Loucy (cell line): ENCODE measurements around the gene TENT4B.

ENCODE experiments used
- H2AFZ ChIP-seq: fragments of 200-600 bp; sonication (generic); 2 replicates; pipeline ENCODE4 v1.6.0; 2016; ENCODE audit warnings: antibody characterized with exemption, mild to moderate bottlenecking, low read length, moderate library complexity
- H3F3A ChIP-seq: fragments of 200-600 bp; 2 replicates; pipeline ENCODE4 v1.6.0; 2016; ENCODE audit warnings: antibody characterized with exemption, low read depth, mild to moderate bottlenecking
- H3K27me3 ChIP-seq: fragments of 200-600 bp; sonication (generic); 2 replicates; pipeline ENCODE4 v1.6.1; 2014; ENCODE audit warnings: low read length, mild to moderate bottlenecking; ENCODE audit not compliant: insufficient read depth, poor library complexity, severe bottlenecking
- H3K36me3 ChIP-seq: fragments of 200-600 bp; sonication (generic); 2 replicates; pipeline ENCODE4 v1.6.1; 2016; ENCODE audit warnings: low read length; ENCODE audit not compliant: insufficient read depth
- H3K4me1 ChIP-seq: fragments of 200-600 bp; sonication (generic); 2 replicates; pipeline ENCODE4 v1.5.1; 2014; ENCODE audit warnings: low read length, mild to moderate bottlenecking; ENCODE audit not compliant: insufficient read depth, poor library complexity, severe bottlenecking
- H3K4me2 ChIP-seq: fragments of 200-600 bp; sonication (generic); 2 replicates; pipeline ENCODE4 v1.6.0; 2014; ENCODE audit warnings: antibody characterized with exemption, low read length, low read depth, mild to moderate bottlenecking; ENCODE audit not compliant: poor library complexity, severe bottlenecking
- H3K4me3 ChIP-seq: fragments of 200-600 bp; sonication (generic); 2 replicates; pipeline ENCODE4 v1.5.1; 2014; ENCODE audit warnings: low read length, mild to moderate bottlenecking, mixed read lengths; ENCODE audit not compliant: poor library complexity, severe bottlenecking
- H3K79me2 ChIP-seq: fragments of 200-600 bp; sonication (generic); 2 replicates; pipeline ENCODE4 v1.6.1; 2014; ENCODE audit warnings: low read length; ENCODE audit not compliant: insufficient read depth
- H3K9ac ChIP-seq: fragments of 200-600 bp; sonication (generic); 2 replicates; pipeline ENCODE4 v1.6.0; 2014; ENCODE audit warnings: mild to moderate bottlenecking, low read depth, low read length, moderate library complexity; ENCODE audit not compliant: poor library complexity, severe bottlenecking
- H3K9me2 ChIP-seq: fragments of 200-600 bp; sonication (generic); replicated peaks from 2 replicates; pipeline ENCODE4 v1.6.1; 2016; ENCODE audit warnings: low read depth, low read length, mixed read lengths
- H3K9me3 ChIP-seq: fragments of 200-600 bp; sonication (generic); 2 replicates; pipeline ENCODE4 v1.6.1; 2014; ENCODE audit warnings: mild to moderate bottlenecking, antibody characterized with exemption, low read length, low read depth; ENCODE audit not compliant: insufficient read depth
- H4K20me1 ChIP-seq: fragments of 200-600 bp; sonication (generic); 2 replicates; pipeline ENCODE4 v1.6.0; 2014; ENCODE audit warnings: antibody characterized with exemption, low read length, mild to moderate bottlenecking; ENCODE audit not compliant: insufficient read depth, poor library complexity, severe bottlenecking
- CTCF ChIP-seq: fragments of 200-600 bp; sonication (generic); conservative IDR thresholded peaks from 2 replicates; pipeline ENCODE4 v1.5.1; 2014; ENCODE audit warnings: mild to moderate bottlenecking, antibody characterized with exemption, low read length
- EZH2phosphoT487 ChIP-seq: fragments of 200-600 bp; IDR thresholded peaks from 2 replicates; pipeline ENCODE4 v1.6.1; 2018; ENCODE audit warnings: antibody characterized with exemption, mild to moderate bottlenecking, moderate library complexity, borderline replicate concordance

Gene TENT4B

GRCh38 chr16:50273382-50273690 lies 120.2 kb downstream of the TENT4B start:
- H3K4me3 ChIP-seq, result peak overlapping the region; percentile 76
- H3K36me3 ChIP-seq, result no peaks in the 10 kb centered on the region
- H3K9me2 ChIP-seq, result no peaks in the 10 kb centered on the region
- TF ChIP-seq CTCF, result no peak
- no peak for TF ChIP-seq EZH2phosphoT487
- peaks cover 71% of the 10 kb centered on the region for H3K4me1 ChIP-seq
- no peaks in the 10 kb centered on the region; the same call in 1 of the 2 replicates for H3F3A ChIP-seq
- H3K4me2 ChIP-seq, result peak overlapping the region; percentile 99
- peaks cover 4% of the 10 kb centered on the region for H4K20me1 ChIP-seq
- no peak overlapping the region for H2AFZ ChIP-seq
- H3K9ac ChIP-seq, result peak overlapping the region; percentile 86
- H3K79me2 ChIP-seq, result peaks cover 97% of the 10 kb centered on the region
- no peaks in the 10 kb centered on the region for H3K27me3 ChIP-seq
- no peaks in the 10 kb centered on the region for H3K9me3 ChIP-seq

GRCh38 chr16:50273888-50274325 lies 120.8 kb downstream of the TENT4B start:
- Histone ChIP-seq H2AFZ (no peak overlapping the region), H4K20me1 (peaks cover 4% of the 10 kb centered on the region), H3K36me3 (no peaks in the 10 kb centered on the region), H3K4me3 (peak overlapping the region; percentile 76), H3F3A (no peaks in the 10 kb centered on the region; the same call in 1 of the 2 replicates), H3K4me1 (peaks cover 74% of the 10 kb centered on the region), H3K4me2 (peak overlapping the region; percentile 99), H3K9ac (peak overlapping the region; percentile 86), H3K27me3 (no peaks in the 10 kb centered on the region), H3K79me2 (peaks cover 97% of the 10 kb centered on the region), H3K9me3 (no peaks in the 10 kb centered on the region), H3K9me2 (no peaks in the 10 kb centered on the region)
- TF ChIP-seq CTCF (no peak), EZH2phosphoT487 (no peak)

GRCh38 chr16:50274326-50275097 lies 121.4 kb downstream of the TENT4B start:
- Histone ChIP-seq H3K4me2 (peak overlapping the region; percentile 99), H3K4me3 (peak overlapping the region; percentile 76), H4K20me1 (peaks cover 4% of the 10 kb centered on the region), H3K36me3 (no peaks in the 10 kb centered on the region), H3K27me3 (no peaks in the 10 kb centered on the region), H3K4me1 (peaks cover 74% of the 10 kb centered on the region), H3K79me2 (peaks cover 97% of the 10 kb centered on the region), H3K9me2 (no peaks in the 10 kb centered on the region), H3K9ac (peak overlapping the region; percentile 86), H3K9me3 (no peaks in the 10 kb centered on the region), H2AFZ (peak overlapping the region; percentile 48; the same call in 1 of the 2 replicates), H3F3A (no peaks in the 10 kb centered on the region; the same call in 1 of the 2 replicates)
- TF ChIP-seq CTCF (peak; percentile 26; the same call in 1 of the 2 replicates), EZH2phosphoT487 (no peak)
